H1 (cell line): ENCODE data around the gene TRIM27. TPM values are rescaled to one million over a fixed set of nuclear protein-coding genes. Genes with fewer than 3 reads are reported as not detected.

ENCODE experiments used
- CTCF ChIA-PET: fragments of 300-600 bp; sonication (Branson Sonifier 250); formaldehyde crosslinking; loops from one replicate; lab custom pipeline; 2021; ENCODE audit not compliant: partially characterized antibody; lab: Charles Lee
- POLR2A ChIA-PET: fragments of 300-600 bp; sonication (Branson Sonifier 250); formaldehyde crosslinking; loops from one replicate; lab custom pipeline; 2021; ENCODE audit warnings: inconsistent platforms; ENCODE audit not compliant: partially characterized antibody; lab: Charles Lee
- DNase-seq, 2 experiments: peaks; one replicate each; pipeline versions ENCODE4 v3.0.0 to v3.0.0-alpha.2; 2010 to 2022; ENCODE audit warnings: low spot score in 2 of 2, low read depth in 1 of 2, mixed read lengths in 1 of 2
- FAIRE-seq: peaks from 2 replicates; lab custom pipeline; 2011; peaks lifted over from hg19 to GRCh38; lab: Jason Lieb, UNC
- H2AFZ ChIP-seq: 2 replicates; pipeline ENCODE4 v1.8.1; 2012; ENCODE audit warnings: low read length, inconsistent platforms
- H2AK5ac ChIP-seq: 2 replicates; pipeline ENCODE4 v1.6.1; 2013; ENCODE audit warnings: low read depth, low read length
- H2BK120ac ChIP-seq: replicated peaks from 2 replicates; pipeline ENCODE3; 2013; ENCODE audit warnings: low read depth, low read length, inconsistent platforms
- H2BK12ac ChIP-seq: 2 replicates; pipeline ENCODE4 v1.6.1; 2013; ENCODE audit warnings: low read depth, low read length
- H2BK15ac ChIP-seq: 2 replicates; pipeline ENCODE4 v1.6.1; 2013; ENCODE audit warnings: low read length
- H2BK20ac ChIP-seq: 2 replicates; pipeline ENCODE4 v1.6.1; 2013; ENCODE audit warnings: low read length
- H2BK5ac ChIP-seq: 2 replicates; pipeline ENCODE4 v1.6.1; 2013; ENCODE audit warnings: low read depth, low read length
- H3K14ac ChIP-seq: 2 replicates; pipeline ENCODE4 v1.6.1; 2013; ENCODE audit warnings: inconsistent platforms; ENCODE audit not compliant: insufficient read length
- H3K18ac ChIP-seq: 2 replicates; pipeline ENCODE4 v1.6.1; 2013; ENCODE audit warnings: low read length; ENCODE audit errors: extremely low read depth
- H3K23ac ChIP-seq: 2 replicates; pipeline ENCODE4 v1.6.1; 2013; ENCODE audit warnings: inconsistent platforms; ENCODE audit not compliant: insufficient read length
- H3K23me2 ChIP-seq: 2 replicates; pipeline ENCODE4 v1.6.1; 2013; ENCODE audit warnings: low read depth, low read length
- H3K27ac ChIP-seq: 2 replicates; pipeline ENCODE4 v1.6.1; 2011; ENCODE audit warnings: low read depth, low read length, inconsistent platforms
- H3K27me3 ChIP-seq, 4 experiments: replicated peaks in 1 of 4; 1 replicate in 1 of 4; 2 replicates in 3 of 4; pipeline versions ENCODE4 v1.6.1 to v1.8.1; 2011 to 2013; ENCODE audit warnings: low read length in 3 of 4, mild to moderate bottlenecking in 3 of 4, inconsistent platforms in 2 of 4, mixed read lengths in 2 of 4, moderate library complexity in 1 of 4; ENCODE audit not compliant: control insufficient read depth in 3 of 4, insufficient read depth in 3 of 4; ENCODE audit errors: extremely low read depth in 1 of 4
- H3K36me3 ChIP-seq, 4 experiments: 2 replicates each; pipeline versions ENCODE4 v1.6.1 to v1.8.1; 2011 to 2013; ENCODE audit warnings: mild to moderate bottlenecking in 4 of 4, low read length in 3 of 4, moderate library complexity in 2 of 4, control low read depth in 1 of 4, inconsistent platforms in 1 of 4; ENCODE audit not compliant: insufficient read depth in 4 of 4, control insufficient read depth in 2 of 4
- H3K4ac ChIP-seq: replicated peaks from 2 replicates; pipeline ENCODE3; 2013; ENCODE audit warnings: low read length, low read depth, mixed read lengths, inconsistent platforms; ENCODE audit not compliant: insufficient read length
- H3K4me1 ChIP-seq, 4 experiments: replicated peaks in 1 of 4; 1 replicate in 1 of 4; 2 replicates in 3 of 4; pipeline versions ENCODE4 v1.6.1 to v1.8.1; 2011 to 2013; ENCODE audit warnings: low read length in 3 of 4, inconsistent platforms in 2 of 4, mixed read lengths in 1 of 4; ENCODE audit not compliant: insufficient read depth in 4 of 4, control insufficient read depth in 3 of 4
- H3K4me2 ChIP-seq, 2 experiments: 2 replicates each; pipeline versions ENCODE4 v1.6.1 to v1.8.1; 2011 to 2013; ENCODE audit warnings: low read depth in 2 of 2, low read length in 2 of 2, control low read depth in 1 of 2, inconsistent platforms in 1 of 2, mild to moderate bottlenecking in 1 of 2; ENCODE audit not compliant: insufficient read depth in 1 of 2
- H3K4me3 ChIP-seq, 4 experiments: fragments of 200-600, 300-600 bp in 1 of 4; sonication (generic), shearing (Covaris generic), sonication (Bioruptor Twin) in 1 of 4; 2 replicates each; pipeline versions ENCODE4 v1.5.1 to v1.8.1; 2011 to 2016; ENCODE audit warnings: low read length in 4 of 4, low read depth in 3 of 4, control low read depth in 2 of 4, inconsistent platforms in 2 of 4, mild to moderate bottlenecking in 2 of 4, mixed read lengths in 1 of 4, moderate library complexity in 1 of 4; ENCODE audit not compliant: insufficient read depth in 2 of 4; ENCODE audit errors: extremely low read depth in 1 of 4
- H3K56ac ChIP-seq: replicated peaks from 2 replicates; pipeline ENCODE3; 2013; ENCODE audit warnings: low read depth, mild to moderate bottlenecking, mixed read lengths, low read length, inconsistent platforms; ENCODE audit not compliant: insufficient read length
- H3K79me1 ChIP-seq: 2 replicates; pipeline ENCODE4 v1.6.1; 2013; ENCODE audit warnings: low read depth, low read length, control low read depth
- H3K79me2 ChIP-seq, 2 experiments: 2 replicates each; pipeline versions ENCODE4 v1.6.1 to v1.8.1; 2012 to 2013; ENCODE audit warnings: low read length in 2 of 2, mild to moderate bottlenecking in 2 of 2, inconsistent platforms in 1 of 2; ENCODE audit not compliant: insufficient read depth in 2 of 2, control insufficient read depth in 1 of 2
- H3K9ac ChIP-seq, 4 experiments: replicated peaks in 1 of 4; 1 replicate in 1 of 4; 2 replicates in 3 of 4; pipeline versions ENCODE4 v1.6.1 to v1.8.1; 2011 to 2013; ENCODE audit warnings: low read depth in 3 of 4, low read length in 3 of 4, control low read depth in 2 of 4, mild to moderate bottlenecking in 2 of 4, moderate library complexity in 2 of 4, inconsistent platforms in 1 of 4; ENCODE audit errors: extremely low read depth in 1 of 4
- H3K9me3 ChIP-seq, 2 experiments: 2 replicates each; pipeline versions ENCODE4 v1.6.1 to v1.8.1; 2012 to 2013; ENCODE audit warnings: mild to moderate bottlenecking in 2 of 2, moderate library complexity in 2 of 2, control low read depth in 1 of 2, inconsistent platforms in 1 of 2, low read depth in 1 of 2, low read length in 1 of 2, mixed read lengths in 1 of 2; ENCODE audit not compliant: insufficient read depth in 2 of 2
- H4K20me1 ChIP-seq, 2 experiments: replicated peaks in 1 of 2; 2 replicates each; pipeline versions ENCODE3 to v1.8.1; 2011 to 2013; ENCODE audit warnings: inconsistent platforms in 2 of 2, low read length in 2 of 2, mild to moderate bottlenecking in 1 of 2; ENCODE audit not compliant: insufficient read depth in 2 of 2, control insufficient read depth in 1 of 2
- H4K5ac ChIP-seq: 2 replicates; pipeline ENCODE4 v1.6.1; 2013; ENCODE audit warnings: low read length, low read depth, mixed read lengths, inconsistent platforms; ENCODE audit not compliant: insufficient read length
- H4K8ac ChIP-seq: 2 replicates; pipeline ENCODE4 v1.8.0; 2013; ENCODE audit warnings: mild to moderate bottlenecking, moderate library complexity, low read length, inconsistent platforms; ENCODE audit not compliant: insufficient read depth; ENCODE audit errors: extremely low read depth
- H4K91ac ChIP-seq: replicated peaks from 2 replicates; pipeline ENCODE3; 2013; ENCODE audit warnings: low read length, mixed read lengths, inconsistent platforms; ENCODE audit not compliant: insufficient read length
- CHD2 ChIP-seq: IDR thresholded peaks from 2 replicates; pipeline ENCODE4 v1.6.1; 2012; ENCODE audit warnings: low read length, improper control_type of control experiment
- SIN3A ChIP-seq, 2 experiments: IDR thresholded peaks in 1 of 2; conservative IDR thresholded peaks in 1 of 2; 2 replicates each; pipeline ENCODE4 v1.6.1; 2011 to 2012; ENCODE audit warnings: low read length in 2 of 2, improper control_type of control experiment in 1 of 2, low read depth in 1 of 2, mild to moderate bottlenecking in 1 of 2
- WGBS, 2 experiments: shearing (Covaris generic) in 1 of 2; methylation state at CpG; one replicate each; pipeline versions ENCODE4 v1.1.6 to v1.1.7; 2013 to 2015; ENCODE audit warnings: low lambda C conversion rate in 2 of 2, mixed read lengths in 2 of 2, inconsistent platforms in 1 of 2, low coverage in 1 of 2, missing lambda C conversion rate in 1 of 2; ENCODE audit not compliant: insufficient replicate concordance in 2 of 2, insufficient coverage in 1 of 2, insufficient read length in 1 of 2; ENCODE audit errors: extremely low coverage in 1 of 2, missing lambda C conversion rate in 1 of 2; 5-methylcytosine and 5-hydroxymethylcytosine counted together
- polyA plus RNA-seq, 7 experiments: library from polyadenylated mRNA; depleted of rRNA in 3 of 7; stranded (reverse) in 5 of 7; unstranded in 2 of 7; fragments of >200 nt in 5 of 7; fragments of 200-250 nt in 2 of 7; gene quantifications; 1 replicate in 5 of 7; 2 replicates in 1 of 7; 4 replicates in 1 of 7; pipeline versions ENCODE4 v1.2.1 to v1.2.3, GENCODE V29; 2011 to 2013; ENCODE audit warnings: missing spikeins in 2 of 7, mixed read lengths in 2 of 7
- total RNA-seq: library from RNA; stranded (reverse); fragmentation: NEBNext Ultra II Directional; extraction: Animal tissue kit (Norgen Biotek cat#: 25700); gene quantifications from 2 replicates; pipeline ENCODE4 v1.2.1, GENCODE V29; 2021

The TRIM27 gene
- total and polyA plus RNA-seq, 2 of the 8 experiments (the other 6 are each of a cell fraction or from before 2014, with no cell fraction given) = 76.4 to 85.9 TPM

- CTCF ChIA-PET = interaction anchor here (0.6 to 3.1 kb wide), 8 partner anchors 8 to 104 kb away, joined by 3 to 10 read pairs (median 3); no protein-coding TSS in a partner anchor
- Histone ChIP-seq H3K4me3 (peak overlapping the region; percentile 84 to 99 (median 86)), H3K36me3 (no peaks in the 10 kb centered on the region), H2BK5ac (peak overlapping the region; percentile 76; the same call in 1 of the 2 replicates), H4K20me1 (no peaks in the 10 kb centered on the region), H2BK120ac (peak overlapping the region; percentile 3), H2BK20ac (no peak overlapping the region), H2AFZ (peak overlapping the region; percentile 97), H3K23me2 (peaks cover 4% of the 10 kb centered on the region; the same call in 1 of the 2 replicates), H3K79me1 (no peaks in the 10 kb centered on the region), H3K27me3 (no peaks in the 10 kb centered on the region), H3K4ac (no peak overlapping the region), H3K4me1 (peaks cover 0 to 4% (median 2%) of the 10 kb centered on the region in 4 experiments; a peak in 4 of 7 replicates), H2BK12ac (peak overlapping the region; percentile 80; the same call in 1 of the 2 replicates), H4K8ac (no peak overlapping the region), H3K4me2 (peak overlapping the region; percentile 66 to 85), H2AK5ac (no peak overlapping the region), H3K14ac (no peak overlapping the region), H3K18ac (peak overlapping the region; percentile 76), H3K9ac (peak overlapping the region; percentile 50 to 89 (median 70); a peak in 6 of 7 replicates), H3K79me2 (no peaks in the 10 kb centered on the region), H3K9me3 (peaks cover 0 to 1% of the 10 kb centered on the region in 2 experiments; a peak in 1 of 4 replicates), H2BK15ac (no peak overlapping the region), H3K27ac (peak overlapping the region; percentile 40; the same call in 1 of the 2 replicates), H3K56ac (no peak overlapping the region), H4K91ac (no peak overlapping the region), H4K5ac (no peak overlapping the region), H3K23ac (no peak overlapping the region)
- no peak for DNase-seq
- FAIRE-seq = peak; percentile 13
- TF ChIP-seq SIN3A (conservative IDR thresholded peaks at IDR 0.05 in 1 of 2, IDR thresholded peaks at IDR 0.05 in 1 of 2; ENCODE audit: low read depth in 1 of 2, low read length in 2 of 2) (0 out of 4 replicates have a peak, but pooled peaks of 1 of the 2 experiments have one; percentile 5), CHD2 (no peak)
- 45% methylated on average over 7 of the region's 7 CpGs; no CpG with 5 or more reads in 1 of the 2 experiments for WGBS, 2 experiments
- POLR2A ChIA-PET = interaction anchor here (0.7 to 5.3 kb wide), 10 partner anchors 9 to 327 kb away, joined by 3 to 34 read pairs (median 6); partner anchors contain the start of gene TRIM27
Observed at GRCh38 chr6:28880519-28880893, 43.3 kb downstream of the TRIM27 start.
